Body of pancreas (tissue), 4 donors: ENCODE measurements around the gene AGAP1.

ENCODE experiments used
- CTCF ChIP-seq, 7 experiments: fragments of 450-650 bp in 4 of 7; fragments of 200-600 bp in 3 of 7; sonication (generic) in 3 of 7; IDR thresholded peaks; one replicate each; pipeline ENCODE4 v1.5.1; 2016 to 2019; ENCODE audit warnings: antibody characterized with exemption in 7 of 7
- POLR2A ChIP-seq, 3 donors: fragments of 450-650 bp; IDR thresholded peaks; one replicate each; pipeline ENCODE4 v1.6.1; 2016; ENCODE audit warnings: antibody characterized with exemption in 3 of 3, mild to moderate bottlenecking in 2 of 3

- TF ChIP-seq CTCF (IDR thresholded peaks at IDR 0.05) (peak in 5 of 7 experiments; percentile 12 to 36 (median 24)), POLR2A (IDR thresholded peaks at IDR 0.05) (no peak)
These were observed 682.6 kb downstream of the AGAP1 start for GRCh38 chr2:236176417-236176816.
